ENCODE results near the gene NTMT2.

NTMT2 gene

DNA sequence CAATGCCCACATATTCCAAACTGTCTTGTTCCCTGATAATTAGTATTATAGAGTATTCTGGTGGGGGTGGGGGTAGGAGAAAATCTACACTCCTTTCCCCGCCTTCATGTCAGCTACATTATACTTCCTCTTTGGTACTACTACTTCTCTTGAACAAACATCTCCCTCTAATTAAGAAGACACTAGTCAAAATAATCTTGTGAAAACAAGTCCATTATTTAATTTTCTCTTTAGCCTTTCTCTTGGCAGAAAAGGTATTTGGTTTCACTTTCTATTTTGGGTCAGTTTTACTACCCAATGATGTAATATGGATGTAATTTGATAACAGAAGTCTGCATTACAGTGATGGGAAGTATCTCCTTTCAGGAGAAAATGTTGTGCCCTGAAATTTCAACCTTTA, 22.5 kb downstream of the NTMT2 start (continued):
- TF ChIP-seq TCF7L2 (IDR thresholded peaks at IDR 0.05; ENCODE audit: borderline replicate concordance, low read depth, low read length) (0 out of 2 replicates have a peak, but pooled peaks have one; percentile 33), ZNF48 (tag by site-specific recombination; IDR thresholded peaks at IDR 0.05) (no peak), ZIC2 (tag by site-specific recombination; IDR thresholded peaks at IDR 0.05) (no peak), ZNF394 (tag by site-specific recombination; IDR thresholded peaks at IDR 0.05; ENCODE audit: borderline replicate concordance) (peak; percentile 65; the same call in 1 of the 2 replicates), YY1 (tag by site-specific recombination; IDR thresholded peaks at IDR 0.05) (no peak), ZNF514 (tag by site-specific recombination; IDR thresholded peaks at IDR 0.05) (no peak), KLF8 (tag by site-specific recombination; IDR thresholded peaks at IDR 0.05) (peak; percentile 72), ZFHX2 (tag by site-specific recombination; conservative IDR thresholded peaks at IDR 0.05) (no peak), FEZF1 (tag by site-specific recombination; IDR thresholded peaks at IDR 0.05) (peak; percentile 86), ZNF768 (tag by site-specific recombination; IDR thresholded peaks at IDR 0.05) (no peak), HOXD13 (CRISPR knock-in tag; IDR thresholded peaks at IDR 0.05; ENCODE audit: borderline replicate concordance) (no peak), ZEB2 (tag by site-specific recombination; IDR thresholded peaks at IDR 0.05) (peak; percentile 67; the same call in 1 of the 2 replicates), ZNF341 (tag by site-specific recombination; IDR thresholded peaks at IDR 0.05; ENCODE audit: low read depth) (no peak), ZNF626 (tag by site-specific recombination; IDR thresholded peaks at IDR 0.05) (no peak), IKZF3 (tag by site-specific recombination; IDR thresholded peaks at IDR 0.05) (peak; percentile 55; the same call in 1 of the 2 replicates), ZNF548 (tag by site-specific recombination; IDR thresholded peaks at IDR 0.05) (no peak)
- TF ChIP-seq, protein P1, sequence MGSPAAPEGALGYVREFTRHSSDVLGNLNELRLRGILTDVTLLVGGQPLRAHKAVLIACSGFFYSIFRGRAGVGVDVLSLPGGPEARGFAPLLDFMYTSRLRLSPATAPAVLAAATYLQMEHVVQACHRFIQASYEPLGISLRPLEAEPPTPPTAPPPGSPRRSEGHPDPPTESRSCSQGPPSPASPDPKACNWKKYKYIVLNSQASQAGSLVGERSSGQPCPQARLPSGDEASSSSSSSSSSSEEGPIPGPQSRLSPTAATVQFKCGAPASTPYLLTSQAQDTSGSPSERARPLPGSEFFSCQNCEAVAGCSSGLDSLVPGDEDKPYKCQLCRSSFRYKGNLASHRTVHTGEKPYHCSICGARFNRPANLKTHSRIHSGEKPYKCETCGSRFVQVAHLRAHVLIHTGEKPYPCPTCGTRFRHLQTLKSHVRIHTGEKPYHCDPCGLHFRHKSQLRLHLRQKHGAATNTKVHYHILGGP (tag by site-specific recombination; IDR thresholded peaks at IDR 0.05): peak; percentile 54; the same call in 1 of the 2 replicates
- TF ChIP-seq, protein P2, sequence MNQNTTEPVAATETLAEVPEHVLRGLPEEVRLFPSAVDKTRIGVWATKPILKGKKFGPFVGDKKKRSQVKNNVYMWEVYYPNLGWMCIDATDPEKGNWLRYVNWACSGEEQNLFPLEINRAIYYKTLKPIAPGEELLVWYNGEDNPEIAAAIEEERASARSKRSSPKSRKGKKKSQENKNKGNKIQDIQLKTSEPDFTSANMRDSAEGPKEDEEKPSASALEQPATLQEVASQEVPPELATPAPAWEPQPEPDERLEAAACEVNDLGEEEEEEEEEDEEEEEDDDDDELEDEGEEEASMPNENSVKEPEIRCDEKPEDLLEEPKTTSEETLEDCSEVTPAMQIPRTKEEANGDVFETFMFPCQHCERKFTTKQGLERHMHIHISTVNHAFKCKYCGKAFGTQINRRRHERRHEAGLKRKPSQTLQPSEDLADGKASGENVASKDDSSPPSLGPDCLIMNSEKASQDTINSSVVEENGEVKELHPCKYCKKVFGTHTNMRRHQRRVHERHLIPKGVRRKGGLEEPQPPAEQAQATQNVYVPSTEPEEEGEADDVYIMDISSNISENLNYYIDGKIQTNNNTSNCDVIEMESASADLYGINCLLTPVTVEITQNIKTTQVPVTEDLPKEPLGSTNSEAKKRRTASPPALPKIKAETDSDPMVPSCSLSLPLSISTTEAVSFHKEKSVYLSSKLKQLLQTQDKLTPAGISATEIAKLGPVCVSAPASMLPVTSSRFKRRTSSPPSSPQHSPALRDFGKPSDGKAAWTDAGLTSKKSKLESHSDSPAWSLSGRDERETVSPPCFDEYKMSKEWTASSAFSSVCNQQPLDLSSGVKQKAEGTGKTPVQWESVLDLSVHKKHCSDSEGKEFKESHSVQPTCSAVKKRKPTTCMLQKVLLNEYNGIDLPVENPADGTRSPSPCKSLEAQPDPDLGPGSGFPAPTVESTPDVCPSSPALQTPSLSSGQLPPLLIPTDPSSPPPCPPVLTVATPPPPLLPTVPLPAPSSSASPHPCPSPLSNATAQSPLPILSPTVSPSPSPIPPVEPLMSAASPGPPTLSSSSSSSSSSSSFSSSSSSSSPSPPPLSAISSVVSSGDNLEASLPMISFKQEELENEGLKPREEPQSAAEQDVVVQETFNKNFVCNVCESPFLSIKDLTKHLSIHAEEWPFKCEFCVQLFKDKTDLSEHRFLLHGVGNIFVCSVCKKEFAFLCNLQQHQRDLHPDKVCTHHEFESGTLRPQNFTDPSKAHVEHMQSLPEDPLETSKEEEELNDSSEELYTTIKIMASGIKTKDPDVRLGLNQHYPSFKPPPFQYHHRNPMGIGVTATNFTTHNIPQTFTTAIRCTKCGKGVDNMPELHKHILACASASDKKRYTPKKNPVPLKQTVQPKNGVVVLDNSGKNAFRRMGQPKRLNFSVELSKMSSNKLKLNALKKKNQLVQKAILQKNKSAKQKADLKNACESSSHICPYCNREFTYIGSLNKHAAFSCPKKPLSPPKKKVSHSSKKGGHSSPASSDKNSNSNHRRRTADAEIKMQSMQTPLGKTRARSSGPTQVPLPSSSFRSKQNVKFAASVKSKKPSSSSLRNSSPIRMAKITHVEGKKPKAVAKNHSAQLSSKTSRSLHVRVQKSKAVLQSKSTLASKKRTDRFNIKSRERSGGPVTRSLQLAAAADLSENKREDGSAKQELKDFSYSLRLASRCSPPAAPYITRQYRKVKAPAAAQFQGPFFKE (tag by site-specific recombination; IDR thresholded peaks at IDR 0.05; ENCODE audit: borderline replicate concordance): no peak
- TF ChIP-seq, protein P3, sequence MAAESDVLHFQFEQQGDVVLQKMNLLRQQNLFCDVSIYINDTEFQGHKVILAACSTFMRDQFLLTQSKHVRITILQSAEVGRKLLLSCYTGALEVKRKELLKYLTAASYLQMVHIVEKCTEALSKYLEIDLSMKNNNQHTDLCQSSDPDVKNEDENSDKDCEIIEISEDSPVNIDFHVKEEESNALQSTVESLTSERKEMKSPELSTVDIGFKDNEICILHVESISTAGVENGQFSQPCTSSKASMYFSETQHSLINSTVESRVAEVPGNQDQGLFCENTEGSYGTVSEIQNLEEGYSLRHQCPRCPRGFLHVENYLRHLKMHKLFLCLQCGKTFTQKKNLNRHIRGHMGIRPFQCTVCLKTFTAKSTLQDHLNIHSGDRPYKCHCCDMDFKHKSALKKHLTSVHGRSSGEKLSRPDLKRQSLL (tag by site-specific recombination; IDR thresholded peaks at IDR 0.05): no peak
- TF ChIP-seq, protein P4, sequence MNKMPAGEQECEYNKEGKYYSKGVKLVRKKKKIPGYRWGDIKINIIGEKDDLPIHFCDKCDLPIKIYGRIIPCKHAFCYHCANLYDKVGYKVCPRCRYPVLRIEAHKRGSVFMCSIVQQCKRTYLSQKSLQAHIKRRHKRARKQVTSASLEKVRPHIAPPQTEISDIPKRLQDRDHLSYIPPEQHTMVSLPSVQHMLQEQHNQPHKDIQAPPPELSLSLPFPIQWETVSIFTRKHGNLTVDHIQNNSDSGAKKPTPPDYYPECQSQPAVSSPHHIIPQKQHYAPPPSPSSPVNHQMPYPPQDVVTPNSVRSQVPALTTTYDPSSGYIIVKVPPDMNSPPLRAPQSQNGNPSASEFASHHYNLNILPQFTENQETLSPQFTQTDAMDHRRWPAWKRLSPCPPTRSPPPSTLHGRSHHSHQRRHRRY (tag by site-specific recombination; IDR thresholded peaks at IDR 0.05): no peak
- TF ChIP-seq, protein P5, sequence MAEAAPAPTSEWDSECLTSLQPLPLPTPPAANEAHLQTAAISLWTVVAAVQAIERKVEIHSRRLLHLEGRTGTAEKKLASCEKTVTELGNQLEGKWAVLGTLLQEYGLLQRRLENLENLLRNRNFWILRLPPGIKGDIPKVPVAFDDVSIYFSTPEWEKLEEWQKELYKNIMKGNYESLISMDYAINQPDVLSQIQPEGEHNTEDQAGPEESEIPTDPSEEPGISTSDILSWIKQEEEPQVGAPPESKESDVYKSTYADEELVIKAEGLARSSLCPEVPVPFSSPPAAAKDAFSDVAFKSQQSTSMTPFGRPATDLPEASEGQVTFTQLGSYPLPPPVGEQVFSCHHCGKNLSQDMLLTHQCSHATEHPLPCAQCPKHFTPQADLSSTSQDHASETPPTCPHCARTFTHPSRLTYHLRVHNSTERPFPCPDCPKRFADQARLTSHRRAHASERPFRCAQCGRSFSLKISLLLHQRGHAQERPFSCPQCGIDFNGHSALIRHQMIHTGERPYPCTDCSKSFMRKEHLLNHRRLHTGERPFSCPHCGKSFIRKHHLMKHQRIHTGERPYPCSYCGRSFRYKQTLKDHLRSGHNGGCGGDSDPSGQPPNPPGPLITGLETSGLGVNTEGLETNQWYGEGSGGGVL (tag by site-specific recombination; IDR thresholded peaks at IDR 0.05): peak; percentile 16; the same call in 1 of the 2 replicates
- TF ChIP-seq, protein P6, sequence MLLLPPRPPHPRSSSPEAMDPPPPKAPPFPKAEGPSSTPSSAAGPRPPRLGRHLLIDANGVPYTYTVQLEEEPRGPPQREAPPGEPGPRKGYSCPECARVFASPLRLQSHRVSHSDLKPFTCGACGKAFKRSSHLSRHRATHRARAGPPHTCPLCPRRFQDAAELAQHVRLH (tag by site-specific recombination; IDR thresholded peaks at IDR 0.05): 0 out of 2 replicates have a peak, but pooled peaks have one; percentile 31
- TF ChIP-seq, protein P7, sequence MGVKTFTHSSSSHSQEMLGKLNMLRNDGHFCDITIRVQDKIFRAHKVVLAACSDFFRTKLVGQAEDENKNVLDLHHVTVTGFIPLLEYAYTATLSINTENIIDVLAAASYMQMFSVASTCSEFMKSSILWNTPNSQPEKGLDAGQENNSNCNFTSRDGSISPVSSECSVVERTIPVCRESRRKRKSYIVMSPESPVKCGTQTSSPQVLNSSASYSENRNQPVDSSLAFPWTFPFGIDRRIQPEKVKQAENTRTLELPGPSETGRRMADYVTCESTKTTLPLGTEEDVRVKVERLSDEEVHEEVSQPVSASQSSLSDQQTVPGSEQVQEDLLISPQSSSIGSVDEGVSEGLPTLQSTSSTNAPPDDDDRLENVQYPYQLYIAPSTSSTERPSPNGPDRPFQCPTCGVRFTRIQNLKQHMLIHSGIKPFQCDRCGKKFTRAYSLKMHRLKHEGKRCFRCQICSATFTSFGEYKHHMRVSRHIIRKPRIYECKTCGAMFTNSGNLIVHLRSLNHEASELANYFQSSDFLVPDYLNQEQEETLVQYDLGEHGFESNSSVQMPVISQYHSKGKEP (tag by site-specific recombination; IDR thresholded peaks at IDR 0.05): peak; percentile 53; the same call in 1 of the 2 replicates
- TF ChIP-seq, protein P8, sequence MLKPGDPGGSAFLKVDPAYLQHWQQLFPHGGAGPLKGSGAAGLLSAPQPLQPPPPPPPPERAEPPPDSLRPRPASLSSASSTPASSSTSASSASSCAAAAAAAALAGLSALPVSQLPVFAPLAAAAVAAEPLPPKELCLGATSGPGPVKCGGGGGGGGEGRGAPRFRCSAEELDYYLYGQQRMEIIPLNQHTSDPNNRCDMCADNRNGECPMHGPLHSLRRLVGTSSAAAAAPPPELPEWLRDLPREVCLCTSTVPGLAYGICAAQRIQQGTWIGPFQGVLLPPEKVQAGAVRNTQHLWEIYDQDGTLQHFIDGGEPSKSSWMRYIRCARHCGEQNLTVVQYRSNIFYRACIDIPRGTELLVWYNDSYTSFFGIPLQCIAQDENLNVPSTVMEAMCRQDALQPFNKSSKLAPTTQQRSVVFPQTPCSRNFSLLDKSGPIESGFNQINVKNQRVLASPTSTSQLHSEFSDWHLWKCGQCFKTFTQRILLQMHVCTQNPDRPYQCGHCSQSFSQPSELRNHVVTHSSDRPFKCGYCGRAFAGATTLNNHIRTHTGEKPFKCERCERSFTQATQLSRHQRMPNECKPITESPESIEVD (tag by site-specific recombination; IDR thresholded peaks at IDR 0.05): peak; percentile 89
